ENCODE measurements around the gene RHOBTB3. TPM values are rescaled to one million over a fixed set of nuclear protein-coding genes. Genes with fewer than 3 reads are reported as not detected.

RHOBTB3 gene
- total RNA-seq, 1 experiment from 2014 or later = 6.8 TPM

DNA sequence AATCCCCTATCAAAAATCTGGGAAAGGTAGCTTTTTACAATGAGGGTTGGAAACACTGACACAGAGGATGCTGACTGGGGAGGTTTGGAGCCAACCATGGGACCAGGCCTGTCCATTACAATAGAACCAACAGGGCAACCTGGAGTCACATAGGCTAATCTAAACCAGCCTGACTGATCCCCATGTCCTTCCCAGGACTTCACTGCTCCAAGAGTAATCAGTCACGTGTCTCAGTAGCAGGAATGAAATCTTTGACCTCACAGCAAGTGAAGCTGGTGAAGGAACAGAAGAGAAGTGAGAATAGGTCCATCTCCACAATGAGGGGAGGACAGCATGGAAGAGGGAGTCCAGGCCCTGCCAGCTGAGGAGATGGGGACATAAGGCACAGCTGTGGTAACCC lies 107.4 kb downstream of the RHOBTB3 start:
- no peaks in the 10 kb centered on the region for H3K9me3 Mint-ChIP-seq
- H2AFZ ChIP-seq (ENCODE audit: low read length) = no peak overlapping the region
- H3K4me3 Mint-ChIP-seq = no peak overlapping the region
- H3K79me2 ChIP-seq (ENCODE audit: insufficient read depth, low read length) = no peaks in the 10 kb centered on the region
- no peak overlapping the region for H3T11ph ChIP-seq (ENCODE audit: low read length)
- H2BK20ac ChIP-seq (ENCODE audit: low read depth, low read length, poor library complexity, severe bottlenecking) = no peak overlapping the region
- H2BK120ac ChIP-seq (ENCODE audit: low read depth, low read length, poor library complexity, severe bottlenecking) = no peak overlapping the region
- no peak overlapping the region for H2BK5ac ChIP-seq (ENCODE audit: insufficient read length, low read length)
- no peak overlapping the region for H2AK5ac ChIP-seq (ENCODE audit: insufficient read length, low read length)
- no peak for DNase-seq
- no peak overlapping the region for H3K9ac ChIP-seq (ENCODE audit: extremely low read depth, insufficient read length, low read length)
- H2BK15ac ChIP-seq (ENCODE audit: low read depth, low read length) = no peak overlapping the region
- no peaks in the 10 kb centered on the region for H4K20me1 ChIP-seq (ENCODE audit: control insufficient read depth, insufficient read depth, insufficient read length)
- WGBS (ENCODE audit: extremely low coverage, insufficient read length, low lambda C conversion rate) = no CpG with 5 or more reads among the region's 1 CpG
- no peak overlapping the region for H4K8ac ChIP-seq (replicated peaks; ENCODE audit: insufficient read length, low read depth, low read length)
- no peaks in the 10 kb centered on the region for H3K23me2 ChIP-seq (ENCODE audit: insufficient read length, low read depth, low read length, poor library complexity, severe bottlenecking)
- no peak overlapping the region for H2BK12ac ChIP-seq (ENCODE audit: insufficient read length, low read depth, low read length)
- no peak overlapping the region for H3K4ac ChIP-seq (ENCODE audit: low read depth, low read length)
- peaks cover 5% of the 10 kb centered on the region; the same call in 1 of the 2 replicates for H3K27me3 Mint-ChIP-seq (ENCODE audit: low read depth)
- H3K4me1 ChIP-seq (ENCODE audit: insufficient read depth, low read length) = no peaks in the 10 kb centered on the region
- no peak overlapping the region for H3K27ac Mint-ChIP-seq
- no peaks in the 10 kb centered on the region for H3K79me1 ChIP-seq (ENCODE audit: insufficient read depth, low read depth, low read length, poor library complexity, severe bottlenecking)
- no peak overlapping the region for H3K14ac ChIP-seq (ENCODE audit: insufficient read depth, low read length)
- TF ChIP-seq, protein P1, sequence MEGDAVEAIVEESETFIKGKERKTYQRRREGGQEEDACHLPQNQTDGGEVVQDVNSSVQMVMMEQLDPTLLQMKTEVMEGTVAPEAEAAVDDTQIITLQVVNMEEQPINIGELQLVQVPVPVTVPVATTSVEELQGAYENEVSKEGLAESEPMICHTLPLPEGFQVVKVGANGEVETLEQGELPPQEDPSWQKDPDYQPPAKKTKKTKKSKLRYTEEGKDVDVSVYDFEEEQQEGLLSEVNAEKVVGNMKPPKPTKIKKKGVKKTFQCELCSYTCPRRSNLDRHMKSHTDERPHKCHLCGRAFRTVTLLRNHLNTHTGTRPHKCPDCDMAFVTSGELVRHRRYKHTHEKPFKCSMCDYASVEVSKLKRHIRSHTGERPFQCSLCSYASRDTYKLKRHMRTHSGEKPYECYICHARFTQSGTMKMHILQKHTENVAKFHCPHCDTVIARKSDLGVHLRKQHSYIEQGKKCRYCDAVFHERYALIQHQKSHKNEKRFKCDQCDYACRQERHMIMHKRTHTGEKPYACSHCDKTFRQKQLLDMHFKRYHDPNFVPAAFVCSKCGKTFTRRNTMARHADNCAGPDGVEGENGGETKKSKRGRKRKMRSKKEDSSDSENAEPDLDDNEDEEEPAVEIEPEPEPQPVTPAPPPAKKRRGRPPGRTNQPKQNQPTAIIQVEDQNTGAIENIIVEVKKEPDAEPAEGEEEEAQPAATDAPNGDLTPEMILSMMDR (conservative IDR thresholded peaks at IDR 0.05) = no peak
- H3K18ac ChIP-seq (ENCODE audit: insufficient read length, low read depth, low read length) = no peak overlapping the region
- H3K36me3 Mint-ChIP-seq (ENCODE audit: insufficient read depth in 1 of 3, low read depth in 3 of 3) = no peaks in the 10 kb centered on the region
- H4K91ac ChIP-seq (ENCODE audit: insufficient read length, low read depth, low read length) = no peak overlapping the region
- H3K56ac ChIP-seq (ENCODE audit: insufficient read length, low read depth, low read length) = no peak overlapping the region
- no peaks in the 10 kb centered on the region for H3K27me3 ChIP-seq (ENCODE audit: insufficient read depth, low read length)
- H3K23ac ChIP-seq (ENCODE audit: insufficient read length, low read depth, low read length) = no peak overlapping the region
- H3K27ac ChIP-seq (ENCODE audit: insufficient read length, low read depth, low read length) = no peak overlapping the region
- H4K5ac ChIP-seq (ENCODE audit: insufficient read length, low read depth, low read length) = no peak overlapping the region
- H3K4me2 ChIP-seq (ENCODE audit: insufficient read depth, insufficient read length, low read length) = no peak overlapping the region
- no peaks in the 10 kb centered on the region for H3K9me3 ChIP-seq (ENCODE audit: control insufficient read depth, low read depth, low read length)
- H3K4me1 Mint-ChIP-seq = peaks cover 7 to 8% of the 10 kb centered on the region in 2 experiments
